B cell (primary cell): ENCODE data around the gene SYNJ2.

ENCODE experiments used
- EZH2 ChIP-seq: IDR thresholded peaks from 2 replicates; pipeline ENCODE4 v1.6.1; 2012; ENCODE audit warnings: borderline replicate concordance, low read depth, mild to moderate bottlenecking, moderate library complexity, low read length; ENCODE audit not compliant: insufficient read depth, poor library complexity, severe bottlenecking
- TF ChIP-seq, protein P1 (sequence below): fragments of 200-600 bp; IDR thresholded peaks from one replicate; pipeline ENCODE4 v1.8.0; 2022; ENCODE audit warnings: antibody characterized with exemption, mild to moderate bottlenecking

GRCh38 chr6:157967486-157967885 lies 14.2 kb upstream of the SYNJ2 start:
- TF ChIP-seq, protein P1, sequence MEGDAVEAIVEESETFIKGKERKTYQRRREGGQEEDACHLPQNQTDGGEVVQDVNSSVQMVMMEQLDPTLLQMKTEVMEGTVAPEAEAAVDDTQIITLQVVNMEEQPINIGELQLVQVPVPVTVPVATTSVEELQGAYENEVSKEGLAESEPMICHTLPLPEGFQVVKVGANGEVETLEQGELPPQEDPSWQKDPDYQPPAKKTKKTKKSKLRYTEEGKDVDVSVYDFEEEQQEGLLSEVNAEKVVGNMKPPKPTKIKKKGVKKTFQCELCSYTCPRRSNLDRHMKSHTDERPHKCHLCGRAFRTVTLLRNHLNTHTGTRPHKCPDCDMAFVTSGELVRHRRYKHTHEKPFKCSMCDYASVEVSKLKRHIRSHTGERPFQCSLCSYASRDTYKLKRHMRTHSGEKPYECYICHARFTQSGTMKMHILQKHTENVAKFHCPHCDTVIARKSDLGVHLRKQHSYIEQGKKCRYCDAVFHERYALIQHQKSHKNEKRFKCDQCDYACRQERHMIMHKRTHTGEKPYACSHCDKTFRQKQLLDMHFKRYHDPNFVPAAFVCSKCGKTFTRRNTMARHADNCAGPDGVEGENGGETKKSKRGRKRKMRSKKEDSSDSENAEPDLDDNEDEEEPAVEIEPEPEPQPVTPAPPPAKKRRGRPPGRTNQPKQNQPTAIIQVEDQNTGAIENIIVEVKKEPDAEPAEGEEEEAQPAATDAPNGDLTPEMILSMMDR: no peak
- no peak for TF ChIP-seq EZH2
